SK-N-SH treated with all-trans-retinoic acid at 6 μM for 48 hours (cell line): ENCODE data around the gene TTC39C.
A peak's percentile ranks its signal among the peaks of the same experiment; 100 is the strongest.

Source experiments
- ATAC-seq: fragments of 200-7000 bp; cut with Tn5 transposase; 3 replicates; pipeline ENCODE4 v1.9.1; 2020; ENCODE audit warnings: mild to moderate bottlenecking, moderate library complexity
- BACH2 ChIP-seq: fragments of 250-450 bp; sonication (Bioruptor Pico); IDR thresholded peaks from 2 replicates; pipeline ENCODE4 v1.9.0; 2021; ENCODE audit warnings: mild to moderate bottlenecking, borderline replicate concordance
- CSDC2 ChIP-seq: fragments of 250-450 bp; sonication (Bioruptor Pico); IDR thresholded peaks from 2 replicates; pipeline ENCODE4 v1.5.0; 2020; ENCODE audit warnings: mild to moderate bottlenecking, moderate library complexity
- ESRRG ChIP-seq: fragments of 250-450 bp; sonication (Bioruptor Pico); IDR thresholded peaks from 2 replicates; pipeline ENCODE4 v1.6.1; 2021; ENCODE audit warnings: mild to moderate bottlenecking
- GLIS3 ChIP-seq: fragments of 250-450 bp; sonication (Bioruptor Pico); IDR thresholded peaks from 2 replicates; pipeline ENCODE4 v1.5.0; 2020; ENCODE audit warnings: mild to moderate bottlenecking, moderate library complexity
- ISL1 ChIP-seq: fragments of 250-450 bp; sonication (Bioruptor Pico); IDR thresholded peaks from 2 replicates; pipeline ENCODE4 v2.1.2; 2022; ENCODE audit warnings: mild to moderate bottlenecking, moderate library complexity
- OSR1 ChIP-seq: fragments of 250-450 bp; sonication (Bioruptor Pico); IDR thresholded peaks from 2 replicates; pipeline ENCODE4 v1.8.0; 2022; ENCODE audit warnings: moderate library complexity, mild to moderate bottlenecking, inconsistent platforms
- PPARA ChIP-seq: fragments of 250-450 bp; sonication (Bioruptor Pico); IDR thresholded peaks from 2 replicates; pipeline ENCODE4 v1.5.0; 2020; ENCODE audit warnings: mild to moderate bottlenecking, borderline replicate concordance
- RARB ChIP-seq: fragments of 250-450 bp; sonication (Bioruptor Pico); IDR thresholded peaks from 2 replicates; pipeline ENCODE4 v1.8.0; 2021; ENCODE audit warnings: mild to moderate bottlenecking, moderate library complexity
- SNAI2 ChIP-seq: fragments of 250-450 bp; sonication (Bioruptor Pico); IDR thresholded peaks from 2 replicates; pipeline ENCODE4 v1.5.0; 2020; ENCODE audit warnings: mild to moderate bottlenecking, moderate library complexity
- TOX ChIP-seq: fragments of 250-450 bp; sonication (Bioruptor Pico); IDR thresholded peaks from 2 replicates; pipeline ENCODE4 v1.8.0; 2021; ENCODE audit warnings: mild to moderate bottlenecking, moderate library complexity, borderline replicate concordance
- ZC3H10 ChIP-seq: fragments of 250-450 bp; sonication (Bioruptor Pico); IDR thresholded peaks from 2 replicates; pipeline ENCODE4 v1.5.1; 2021; ENCODE audit warnings: mild to moderate bottlenecking, moderate library complexity
- ZFP3 ChIP-seq: fragments of 250-450 bp; sonication (Bioruptor Pico); IDR thresholded peaks from 2 replicates; pipeline ENCODE4 v1.5.0; 2020; ENCODE audit warnings: mild to moderate bottlenecking, moderate library complexity
- ZFP30 ChIP-seq: fragments of 450-650 bp; formaldehyde crosslinking; IDR thresholded peaks from 2 replicates; pipeline ENCODE4 v1.5.0; 2022; ENCODE audit warnings: mild to moderate bottlenecking, moderate library complexity
- ZNF565 ChIP-seq: fragments of 450-650 bp; formaldehyde crosslinking; conservative IDR thresholded peaks from 2 replicates; pipeline ENCODE4 v1.5.0; 2020; ENCODE audit warnings: low read depth, mild to moderate bottlenecking, moderate library complexity
- ZNF70 ChIP-seq: fragments of 450-650 bp; formaldehyde crosslinking; IDR thresholded peaks from 2 replicates; pipeline ENCODE4 v1.5.0; 2020; ENCODE audit warnings: mild to moderate bottlenecking, moderate library complexity
- ZNF8 ChIP-seq: fragments of 450-650 bp; formaldehyde crosslinking; IDR thresholded peaks from 2 replicates; pipeline ENCODE4 v1.5.0; 2020; ENCODE audit warnings: mild to moderate bottlenecking, moderate library complexity
- TF ChIP-seq, protein P1 (sequence below): fragments of 250-450 bp; sonication (Bioruptor Pico); IDR thresholded peaks from 2 replicates; pipeline ENCODE4 v1.8.0; 2021; ENCODE audit warnings: low read depth, mild to moderate bottlenecking, moderate library complexity, borderline replicate concordance
- TF ChIP-seq, protein P2 (sequence below): fragments of 250-450 bp; sonication (Bioruptor Pico); IDR thresholded peaks from 2 replicates; pipeline ENCODE4 v1.5.1; 2021; ENCODE audit warnings: mild to moderate bottlenecking, moderate library complexity
- TF ChIP-seq, protein P3 (sequence below): fragments of 250-450 bp; sonication (Bioruptor Pico); IDR thresholded peaks from 2 replicates; pipeline ENCODE4 v1.5.0; 2020; ENCODE audit warnings: mild to moderate bottlenecking, moderate library complexity
- TF ChIP-seq, protein P4 (sequence below): fragments of 250-450 bp; sonication (Bioruptor Pico); IDR thresholded peaks from 2 replicates; pipeline ENCODE4 v1.8.0; 2020; ENCODE audit warnings: mild to moderate bottlenecking, moderate library complexity, borderline replicate concordance

TTC39C gene

DNA sequence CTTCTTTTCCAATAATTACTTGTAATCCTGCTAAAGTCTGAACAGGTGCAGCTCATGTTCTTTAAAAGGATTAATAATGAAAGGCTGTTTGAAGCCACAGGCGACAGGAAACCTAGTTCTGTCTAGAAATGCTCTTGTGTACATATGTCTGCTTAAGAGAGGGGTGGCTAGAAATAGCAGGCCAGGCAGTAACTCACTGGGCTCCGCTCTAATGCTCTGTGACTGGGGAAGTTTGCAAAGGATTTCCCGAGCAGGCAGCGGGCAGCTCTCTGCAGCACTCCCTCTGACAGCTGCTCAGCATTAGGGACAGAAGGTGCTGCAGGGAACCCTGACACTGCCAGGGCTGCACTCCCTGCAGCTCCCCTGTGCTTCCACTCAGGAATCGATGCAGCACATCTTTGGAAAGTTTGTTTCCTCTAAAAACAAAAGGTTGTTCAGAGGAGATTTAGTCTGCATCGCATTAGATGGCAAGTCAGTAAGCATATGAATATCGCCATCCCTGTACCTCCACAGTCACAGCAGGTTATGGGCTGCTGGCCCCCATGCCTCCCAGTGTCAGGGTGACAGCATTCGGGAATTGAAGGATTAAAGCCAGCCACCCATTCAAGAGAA lies 33.1 kb upstream of the TTC39C start:
- peak; percentile 46 for ATAC-seq
- no peak for TF ChIP-seq BACH2 (CRISPR knock-in tag)
- no peak for TF ChIP-seq TOX
- no peak for TF ChIP-seq ISL1 (CRISPR knock-in tag)
- no peak for TF ChIP-seq GLIS3 (CRISPR knock-in tag)
- TF ChIP-seq PPARA (CRISPR knock-in tag), result no peak
- no peak for TF ChIP-seq CSDC2
- no peak for TF ChIP-seq ZNF8
- TF ChIP-seq, protein P1, sequence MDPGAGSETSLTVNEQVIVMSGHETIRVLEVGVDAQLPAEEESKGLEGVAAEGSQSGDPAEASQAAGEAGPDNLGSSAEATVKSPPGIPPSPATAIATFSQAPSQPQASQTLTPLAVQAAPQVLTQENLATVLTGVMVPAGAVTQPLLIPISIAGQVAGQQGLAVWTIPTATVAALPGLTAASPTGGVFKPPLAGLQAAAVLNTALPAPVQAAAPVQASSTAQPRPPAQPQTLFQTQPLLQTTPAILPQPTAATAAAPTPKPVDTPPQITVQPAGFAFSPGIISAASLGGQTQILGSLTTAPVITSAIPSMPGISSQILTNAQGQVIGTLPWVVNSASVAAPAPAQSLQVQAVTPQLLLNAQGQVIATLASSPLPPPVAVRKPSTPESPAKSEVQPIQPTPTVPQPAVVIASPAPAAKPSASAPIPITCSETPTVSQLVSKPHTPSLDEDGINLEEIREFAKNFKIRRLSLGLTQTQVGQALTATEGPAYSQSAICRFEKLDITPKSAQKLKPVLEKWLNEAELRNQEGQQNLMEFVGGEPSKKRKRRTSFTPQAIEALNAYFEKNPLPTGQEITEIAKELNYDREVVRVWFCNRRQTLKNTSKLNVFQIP (CRISPR knock-in tag), result no peak
- no peak for TF ChIP-seq SNAI2 (CRISPR knock-in tag)
- TF ChIP-seq ZFP30 (CRISPR knock-in tag), result no peak
- TF ChIP-seq, all 23 proteins: peak for 0

DNA sequence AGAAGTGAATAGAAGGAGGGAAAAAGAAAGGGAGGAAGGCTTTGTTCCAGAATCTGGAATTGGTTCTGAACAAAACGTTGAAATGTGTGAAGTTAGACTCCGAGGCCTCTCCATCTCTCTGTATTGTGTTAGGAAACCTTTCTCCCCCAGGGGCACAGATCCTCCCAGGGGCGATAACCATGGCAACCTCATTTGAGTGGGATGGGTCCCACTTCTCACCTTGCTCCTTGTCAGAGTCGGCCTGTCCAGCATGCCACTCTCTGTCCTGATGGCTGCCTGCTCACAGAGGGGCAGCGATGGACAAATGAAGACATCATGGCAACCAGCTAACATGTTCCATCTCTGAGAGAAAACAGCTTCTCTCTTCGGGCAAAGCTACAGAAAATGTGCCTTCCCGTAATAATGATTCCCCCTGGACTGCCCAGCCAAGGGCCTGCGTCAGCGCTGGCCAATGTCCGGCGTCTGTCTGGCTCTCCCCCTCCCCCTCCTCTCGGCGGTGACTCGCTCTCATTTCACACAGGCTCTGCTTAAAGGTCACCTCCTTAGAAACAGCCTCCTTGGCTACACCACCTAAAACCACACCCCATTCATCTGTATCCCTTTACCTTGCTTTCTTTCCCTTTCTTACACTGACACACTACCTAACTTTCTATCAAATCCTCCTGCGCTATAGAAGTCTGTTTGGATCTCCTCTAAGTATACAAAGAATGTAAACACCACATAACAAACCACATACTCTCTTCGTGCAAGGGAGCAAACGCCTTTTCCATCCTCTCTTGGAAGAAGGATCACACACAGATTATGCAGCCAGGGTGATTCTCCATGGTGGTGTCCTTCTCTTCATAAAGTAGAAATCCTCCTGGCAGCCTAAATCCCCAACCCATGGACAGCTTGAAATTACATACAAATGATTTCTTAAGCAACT lies 32.1 kb upstream of the TTC39C start:
- TF ChIP-seq ISL1 (CRISPR knock-in tag) (0 out of 2 replicates have a peak, but pooled peaks have one; percentile 23), RARB (CRISPR knock-in tag) (no peak), ZNF70 (CRISPR knock-in tag) (peak; percentile 93)
- TF ChIP-seq, protein P2, sequence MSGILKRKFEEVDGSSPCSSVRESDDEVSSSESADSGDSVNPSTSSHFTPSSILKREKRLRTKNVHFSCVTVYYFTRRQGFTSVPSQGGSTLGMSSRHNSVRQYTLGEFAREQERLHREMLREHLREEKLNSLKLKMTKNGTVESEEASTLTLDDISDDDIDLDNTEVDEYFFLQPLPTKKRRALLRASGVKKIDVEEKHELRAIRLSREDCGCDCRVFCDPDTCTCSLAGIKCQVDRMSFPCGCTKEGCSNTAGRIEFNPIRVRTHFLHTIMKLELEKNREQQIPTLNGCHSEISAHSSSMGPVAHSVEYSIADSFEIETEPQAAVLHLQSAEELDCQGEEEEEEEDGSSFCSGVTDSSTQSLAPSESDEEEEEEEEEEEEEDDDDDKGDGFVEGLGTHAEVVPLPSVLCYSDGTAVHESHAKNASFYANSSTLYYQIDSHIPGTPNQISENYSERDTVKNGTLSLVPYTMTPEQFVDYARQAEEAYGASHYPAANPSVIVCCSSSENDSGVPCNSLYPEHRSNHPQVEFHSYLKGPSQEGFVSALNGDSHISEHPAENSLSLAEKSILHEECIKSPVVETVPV (CRISPR knock-in tag), result no peak
- TF ChIP-seq, protein P3, sequence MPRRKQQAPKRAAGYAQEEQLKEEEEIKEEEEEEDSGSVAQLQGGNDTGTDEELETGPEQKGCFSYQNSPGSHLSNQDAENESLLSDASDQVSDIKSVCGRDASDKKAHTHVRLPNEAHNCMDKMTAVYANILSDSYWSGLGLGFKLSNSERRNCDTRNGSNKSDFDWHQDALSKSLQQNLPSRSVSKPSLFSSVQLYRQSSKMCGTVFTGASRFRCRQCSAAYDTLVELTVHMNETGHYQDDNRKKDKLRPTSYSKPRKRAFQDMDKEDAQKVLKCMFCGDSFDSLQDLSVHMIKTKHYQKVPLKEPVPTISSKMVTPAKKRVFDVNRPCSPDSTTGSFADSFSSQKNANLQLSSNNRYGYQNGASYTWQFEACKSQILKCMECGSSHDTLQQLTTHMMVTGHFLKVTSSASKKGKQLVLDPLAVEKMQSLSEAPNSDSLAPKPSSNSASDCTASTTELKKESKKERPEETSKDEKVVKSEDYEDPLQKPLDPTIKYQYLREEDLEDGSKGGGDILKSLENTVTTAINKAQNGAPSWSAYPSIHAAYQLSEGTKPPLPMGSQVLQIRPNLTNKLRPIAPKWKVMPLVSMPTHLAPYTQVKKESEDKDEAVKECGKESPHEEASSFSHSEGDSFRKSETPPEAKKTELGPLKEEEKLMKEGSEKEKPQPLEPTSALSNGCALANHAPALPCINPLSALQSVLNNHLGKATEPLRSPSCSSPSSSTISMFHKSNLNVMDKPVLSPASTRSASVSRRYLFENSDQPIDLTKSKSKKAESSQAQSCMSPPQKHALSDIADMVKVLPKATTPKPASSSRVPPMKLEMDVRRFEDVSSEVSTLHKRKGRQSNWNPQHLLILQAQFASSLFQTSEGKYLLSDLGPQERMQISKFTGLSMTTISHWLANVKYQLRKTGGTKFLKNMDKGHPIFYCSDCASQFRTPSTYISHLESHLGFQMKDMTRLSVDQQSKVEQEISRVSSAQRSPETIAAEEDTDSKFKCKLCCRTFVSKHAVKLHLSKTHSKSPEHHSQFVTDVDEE (CRISPR knock-in tag), result no peak
- ATAC-seq, result peak; percentile 89

DNA sequence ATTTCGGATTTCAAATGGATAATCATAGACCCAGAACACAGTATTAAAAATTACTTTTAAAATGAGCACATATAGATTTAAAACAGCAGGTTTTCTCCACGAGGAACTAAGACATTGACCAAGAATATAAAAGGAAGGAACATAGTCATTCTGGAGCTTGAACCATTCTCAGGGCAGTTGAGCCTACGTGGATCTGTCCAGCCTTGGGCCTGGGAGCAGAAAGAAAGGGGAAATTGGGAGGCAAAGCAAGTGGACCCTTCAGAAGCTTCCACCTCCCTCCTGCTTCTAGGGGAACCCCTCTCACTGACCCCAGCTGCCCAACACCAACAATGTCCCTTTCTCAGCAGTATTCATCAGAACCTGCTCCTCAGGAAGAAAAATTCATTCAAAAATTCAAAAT lies 31.4 kb upstream of the TTC39C start:
- ATAC-seq, result no peak
- TF ChIP-seq RARB (CRISPR knock-in tag), result no peak
- no peak for TF ChIP-seq ESRRG
- TF ChIP-seq ZFP3 (CRISPR knock-in tag), result no peak
- TF ChIP-seq, protein P2 (CRISPR knock-in tag), result no peak
- TF ChIP-seq ZC3H10 (CRISPR knock-in tag), result no peak
- TF ChIP-seq ZNF70 (CRISPR knock-in tag), result no peak
- TF ChIP-seq ZNF8, result no peak
- TF ChIP-seq, protein P3 (CRISPR knock-in tag), result no peak
- TF ChIP-seq, protein P4, sequence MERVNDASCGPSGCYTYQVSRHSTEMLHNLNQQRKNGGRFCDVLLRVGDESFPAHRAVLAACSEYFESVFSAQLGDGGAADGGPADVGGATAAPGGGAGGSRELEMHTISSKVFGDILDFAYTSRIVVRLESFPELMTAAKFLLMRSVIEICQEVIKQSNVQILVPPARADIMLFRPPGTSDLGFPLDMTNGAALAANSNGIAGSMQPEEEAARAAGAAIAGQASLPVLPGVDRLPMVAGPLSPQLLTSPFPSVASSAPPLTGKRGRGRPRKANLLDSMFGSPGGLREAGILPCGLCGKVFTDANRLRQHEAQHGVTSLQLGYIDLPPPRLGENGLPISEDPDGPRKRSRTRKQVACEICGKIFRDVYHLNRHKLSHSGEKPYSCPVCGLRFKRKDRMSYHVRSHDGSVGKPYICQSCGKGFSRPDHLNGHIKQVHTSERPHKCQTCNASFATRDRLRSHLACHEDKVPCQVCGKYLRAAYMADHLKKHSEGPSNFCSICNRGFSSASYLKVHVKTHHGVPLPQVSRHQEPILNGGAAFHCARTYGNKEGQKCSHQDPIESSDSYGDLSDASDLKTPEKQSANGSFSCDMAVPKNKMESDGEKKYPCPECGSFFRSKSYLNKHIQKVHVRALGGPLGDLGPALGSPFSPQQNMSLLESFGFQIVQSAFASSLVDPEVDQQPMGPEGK (CRISPR knock-in tag), result no peak
- no peak for TF ChIP-seq ZNF565 (CRISPR knock-in tag)
- TF ChIP-seq, protein P1 (CRISPR knock-in tag), result no peak
- TF ChIP-seq OSR1 (CRISPR knock-in tag), result no peak
- no peak for TF ChIP-seq SNAI2 (CRISPR knock-in tag)
- TF ChIP-seq ISL1 (CRISPR knock-in tag), result no peak
